ENCODE results near the gene ELAVL4.

DNA sequence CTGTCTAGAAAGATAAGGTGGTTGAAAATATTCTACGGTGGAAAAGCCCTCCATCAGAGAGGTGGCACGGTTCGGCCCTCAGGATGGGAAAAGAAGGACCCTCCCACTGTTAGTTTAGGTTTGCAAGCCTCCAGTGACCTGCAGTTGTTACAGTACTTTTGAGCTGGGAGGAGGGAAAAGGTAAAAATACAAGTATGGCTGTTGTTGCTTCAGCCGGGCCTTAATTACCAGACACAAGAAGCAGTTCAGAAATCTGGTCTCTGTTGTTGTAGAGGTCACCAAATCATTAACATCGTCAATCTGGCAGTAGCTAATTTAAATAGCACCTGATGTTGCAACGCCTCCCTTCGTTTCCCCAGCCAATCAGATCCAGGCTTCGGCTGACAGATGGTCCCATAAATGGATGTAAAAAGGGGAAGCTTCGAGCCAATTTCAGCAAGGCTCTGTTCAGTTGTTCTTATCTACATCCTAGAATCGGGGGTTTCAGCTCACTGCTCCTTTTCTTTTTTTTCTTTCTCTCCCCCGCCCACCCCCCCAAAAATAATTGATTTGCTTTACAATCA lies at the start of gene ELAVL4:
- TF ChIP-seq GATA2 (IDR thresholded peaks at IDR 0.05; ENCODE audit: low read depth, low read length) (peak; percentile 63), GATA3 (IDR thresholded peaks at IDR 0.05; ENCODE audit: low read depth, low read length) (no peak)

Measured in SH-SY5Y (cell line).